Prostate gland (tissue), 2 donors: ENCODE data around the gene ANKS1B.

Source experiments
- CTCF ChIP-seq, 4 experiments: fragments of 200-600 bp in 2 of 4; fragments of 450-650 bp in 2 of 4; sonication (generic) in 2 of 4; IDR thresholded peaks; 1 replicate in 3 of 4; 2 replicates in 1 of 4; pipeline ENCODE4 v1.5.1; 2016 to 2019; ENCODE audit warnings: antibody characterized with exemption in 4 of 4, mild to moderate bottlenecking in 2 of 4, moderate library complexity in 2 of 4
- POLR2AphosphoS5 ChIP-seq: sonication (generic); formaldehyde crosslinking; IDR thresholded peaks from one replicate; pipeline ENCODE4 v1.6.1; 2017; ENCODE audit warnings: antibody characterized with exemption

- TF ChIP-seq CTCF (IDR thresholded peaks at IDR 0.05) (no peak), POLR2AphosphoS5 (no peak)
These were observed 70.5 kb downstream of the ANKS1B start for GRCh38 chr12:99914206-99914605.
